PFSK-1 (cell line): ENCODE measurements around the gene MARK4.

Experiments used
- FOXP2 ChIP-seq: optimal IDR thresholded peaks from 2 replicates; pipeline ENCODE3; 2011; ENCODE audit warnings: borderline replicate concordance, control low read depth, inconsistent platforms; ENCODE audit not compliant: insufficient read depth; ENCODE audit errors: extremely low read length, extremely low read depth
- POLR2AphosphoS5 ChIP-seq: IDR thresholded peaks from 2 replicates; pipeline ENCODE4 v1.6.1; 2012; ENCODE audit warnings: low read depth, mild to moderate bottlenecking, control low read depth, low read length, moderate library complexity
- REST ChIP-seq, 2 experiments: IDR thresholded peaks; 2 replicates each; pipeline versions ENCODE4 v1.6.1 to v1.8.0; 2011 to 2012; ENCODE audit warnings: low read depth in 2 of 2, low read length in 2 of 2, control low read depth in 1 of 2, inconsistent platforms in 1 of 2, mild to moderate bottlenecking in 1 of 2, moderate library complexity in 1 of 2; ENCODE audit not compliant: insufficient read depth in 1 of 2
- SIN3A ChIP-seq: IDR thresholded peaks from 2 replicates; pipeline ENCODE4 v1.6.1; 2012; ENCODE audit warnings: mild to moderate bottlenecking, low read length, moderate library complexity, borderline replicate concordance; ENCODE audit not compliant: insufficient read depth
- TAF1 ChIP-seq: IDR thresholded peaks from 2 replicates; pipeline ENCODE4 v1.6.1; 2012; ENCODE audit warnings: low read length, control low read depth, borderline replicate concordance; ENCODE audit not compliant: insufficient read depth

The MARK4 gene

GRCh38 chr19:45305007-45305406 is 53.9 kb downstream of the MARK4 start:
- TF ChIP-seq REST (IDR thresholded peaks at IDR 0.05; ENCODE audit: insufficient read depth in 1 of 2, low read depth in 2 of 2, low read length in 2 of 2), result no peak
- TF ChIP-seq POLR2AphosphoS5, result no peak
- no peak for TF ChIP-seq SIN3A
- no peak for TF ChIP-seq FOXP2
- TF ChIP-seq TAF1, result no peak

- no peak for TF ChIP-seq POLR2AphosphoS5
- TF ChIP-seq REST (IDR thresholded peaks at IDR 0.05; ENCODE audit: insufficient read depth in 1 of 2, low read depth in 2 of 2, low read length in 2 of 2), result no peak
- TF ChIP-seq TAF1, result no peak
- no peak for TF ChIP-seq FOXP2
- TF ChIP-seq SIN3A, result no peak
These were observed 54.4 kb downstream of the MARK4 start for GRCh38 chr19:45305421-45305820.

- no peak for TF ChIP-seq TAF1
- TF ChIP-seq POLR2AphosphoS5, result no peak
- TF ChIP-seq FOXP2, result no peak
- no peak for TF ChIP-seq REST (IDR thresholded peaks at IDR 0.05; ENCODE audit: insufficient read depth in 1 of 2, low read depth in 2 of 2, low read length in 2 of 2)
- no peak for TF ChIP-seq SIN3A
These were observed 55.0 kb downstream of the MARK4 start for GRCh38 chr19:45306040-45306439.

- TF ChIP-seq TAF1, result no peak
- TF ChIP-seq SIN3A, result no peak
- no peak for TF ChIP-seq FOXP2
- no peak for TF ChIP-seq POLR2AphosphoS5
- TF ChIP-seq REST (IDR thresholded peaks at IDR 0.05; ENCODE audit: insufficient read depth in 1 of 2, low read depth in 2 of 2, low read length in 2 of 2), result no peak
These were observed 55.5 kb downstream of the MARK4 start for GRCh38 chr19:45306518-45307027.

- no peak for TF ChIP-seq POLR2AphosphoS5
- no peak for TF ChIP-seq REST (IDR thresholded peaks at IDR 0.05; ENCODE audit: insufficient read depth in 1 of 2, low read depth in 2 of 2, low read length in 2 of 2)
- TF ChIP-seq FOXP2, result no peak
- no peak for TF ChIP-seq TAF1
- TF ChIP-seq SIN3A, result no peak
These were observed 56.3 kb downstream of the MARK4 start for GRCh38 chr19:45307361-45307760.
